NCI-H748 treated with DMSO at 0.1 percent for 48 hours (cell line): ENCODE data around the gene XXYLT1.
"Not testable (repeated sequence)": the region's sequence is repeated elsewhere in the genome, so short reads cannot be mapped to it uniquely, and the experiment has no call there.

ENCODE experiments used
- DNase-seq: peaks from one replicate; lab custom pipeline; 2025; lab: John Stamatoyannopoulos, UW

The XXYLT1 gene

GRCh38 chr3:195250473-195251251, 20.3 kb downstream of the XXYLT1 start:
- DNase-seq = no peak

DNA sequence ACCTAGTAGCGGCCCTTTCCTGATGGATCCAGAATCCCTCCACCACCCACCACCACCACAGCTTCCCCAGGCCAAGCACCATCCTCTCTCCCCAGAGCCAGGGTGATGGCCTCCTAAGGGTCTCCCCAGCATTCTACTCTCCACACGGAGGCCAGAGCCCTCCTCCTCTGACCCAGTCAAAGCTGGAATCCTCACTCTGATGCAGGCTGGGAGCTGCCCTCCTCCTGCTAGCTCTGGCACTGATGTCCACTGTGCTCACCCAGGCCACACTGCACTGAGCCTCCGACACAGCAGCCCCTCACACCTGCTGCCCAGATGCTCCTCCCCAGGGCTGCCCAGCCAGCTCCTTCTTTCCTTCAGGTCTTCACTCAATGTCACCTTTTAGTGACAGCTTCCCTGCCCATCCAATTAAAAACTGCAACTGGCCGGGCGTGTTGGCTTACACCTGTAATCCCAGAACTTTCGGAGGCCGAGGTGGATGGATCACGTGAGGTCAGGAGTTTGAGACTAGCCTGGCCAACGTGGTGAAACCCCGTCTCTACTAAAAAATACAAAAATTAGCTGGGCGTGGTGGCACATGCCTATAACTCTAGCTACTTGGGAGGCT, 21.0 kb downstream of the XXYLT1 start:
- no peak for DNase-seq

- DNase-seq = no peak
Measured at GRCh38 chr3:195249057-195249770, 21.7 kb downstream of the XXYLT1 start.

- DNase-seq = no peak
Measured at GRCh38 chr3:195248281-195248680, 22.7 kb downstream of the XXYLT1 start.

DNA sequence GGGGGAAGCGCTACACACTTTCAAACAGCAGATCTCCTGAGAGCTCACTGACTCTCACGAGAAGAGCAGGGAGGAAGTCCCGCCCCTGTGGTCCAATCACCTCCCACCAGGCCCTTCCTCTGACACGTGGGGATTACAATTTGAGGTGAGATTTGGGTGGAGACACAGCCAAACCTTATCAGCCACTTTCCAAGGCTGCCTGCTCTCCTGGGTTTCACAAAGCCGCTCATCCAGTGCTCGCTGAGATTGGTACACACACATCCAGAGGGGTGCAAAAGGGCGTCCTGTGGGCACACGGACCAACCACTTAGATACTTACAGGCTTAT, 23.1 kb downstream of the XXYLT1 start:
- DNase-seq = no peak

DNA sequence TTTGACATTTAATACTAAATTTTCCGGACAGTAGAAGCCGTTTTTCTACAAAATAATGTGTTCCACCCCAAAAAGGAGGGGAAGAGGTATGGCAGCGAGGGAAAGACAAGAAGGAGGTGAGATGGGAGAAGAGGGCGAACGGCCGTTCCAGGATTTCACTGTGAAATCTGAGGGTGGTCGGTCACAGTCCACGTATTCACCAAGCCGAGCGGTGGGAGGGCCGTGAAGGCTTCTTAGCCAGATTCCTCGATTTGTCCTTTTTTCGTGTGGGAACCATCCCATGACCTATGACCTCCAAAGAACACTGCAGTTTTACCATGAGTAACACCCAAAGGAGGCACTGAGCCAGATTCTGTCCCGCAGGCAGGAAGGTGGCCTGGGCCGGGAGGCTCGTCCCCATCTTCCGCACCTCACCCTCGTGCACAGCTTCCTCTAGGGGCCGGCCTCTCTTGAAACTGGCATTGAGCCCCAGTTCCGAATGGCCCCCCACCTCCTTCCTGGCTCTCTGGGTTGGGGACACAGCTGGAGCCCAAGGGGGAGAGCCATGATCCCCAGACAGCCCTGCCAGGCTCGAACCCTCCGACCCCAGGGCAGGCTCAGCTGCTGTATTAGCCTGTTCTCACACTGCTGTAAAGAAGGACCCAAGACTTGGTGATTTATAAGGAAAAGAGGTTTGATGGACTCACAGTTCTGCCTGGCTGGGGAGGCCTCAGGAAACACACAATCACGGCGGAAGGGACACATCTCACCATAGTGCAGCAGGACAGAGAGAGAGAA, 23.7 kb downstream of the XXYLT1 start:
- DNase-seq = no peak

DNA sequence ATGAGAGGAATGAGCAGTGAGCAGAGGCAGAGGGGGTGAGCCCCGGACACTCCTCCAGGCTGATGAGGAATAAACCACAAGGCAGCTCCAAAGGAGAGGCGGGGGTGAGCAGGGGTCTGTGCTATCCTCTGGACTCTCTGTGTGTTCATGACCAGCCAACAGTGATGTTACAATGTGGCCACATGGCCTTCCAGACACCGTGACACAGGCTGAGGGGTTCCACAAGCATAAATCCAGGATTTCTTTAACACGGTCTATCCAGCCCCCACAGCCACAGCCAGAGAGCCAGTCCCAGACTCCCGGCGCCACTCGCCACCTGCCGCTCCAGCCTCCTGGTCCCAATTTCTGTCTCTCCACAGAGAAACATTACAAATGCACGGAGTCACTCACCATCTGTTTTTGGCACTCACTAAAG, 24.4 kb downstream of the XXYLT1 start:
- no peak for DNase-seq

GRCh38 chr3:195245531-195245951, 25.4 kb downstream of the XXYLT1 start:
- DNase-seq = no peak

DNA sequence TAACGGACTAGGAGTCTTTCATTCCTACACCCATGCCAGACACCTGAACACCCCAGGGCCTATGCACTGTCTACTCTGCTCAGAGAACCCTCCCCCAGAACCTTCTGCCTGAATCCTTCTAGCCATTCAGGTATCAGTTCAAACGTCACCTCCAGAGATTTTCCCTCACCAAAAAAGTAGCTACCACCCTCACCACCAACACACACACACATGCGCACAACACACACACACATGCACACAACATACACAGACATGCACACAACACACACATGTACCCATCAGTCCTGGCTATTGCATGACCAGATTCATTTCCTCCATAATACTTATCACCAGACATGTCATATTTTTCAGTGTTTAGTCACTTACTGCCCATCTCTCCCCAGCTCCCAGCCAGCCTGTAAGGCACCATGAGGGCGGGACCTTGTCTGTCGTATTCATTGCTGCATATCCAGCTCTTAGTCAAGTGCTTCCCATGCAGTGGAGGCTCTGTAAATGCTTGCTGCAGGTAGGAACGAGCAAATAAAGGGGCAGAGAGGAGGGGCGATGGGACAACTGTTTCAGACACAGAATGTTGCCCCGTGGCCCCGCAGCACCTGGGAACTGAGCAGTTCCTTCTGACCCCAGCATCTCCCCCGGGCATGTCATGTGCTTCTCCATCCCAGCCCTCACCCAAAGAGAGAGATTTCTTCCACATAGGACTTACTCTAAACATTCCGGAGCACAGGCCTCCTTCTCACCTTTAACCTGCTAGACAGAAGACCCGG, 29.2 kb downstream of the XXYLT1 start:
- DNase-seq = no peak

DNA sequence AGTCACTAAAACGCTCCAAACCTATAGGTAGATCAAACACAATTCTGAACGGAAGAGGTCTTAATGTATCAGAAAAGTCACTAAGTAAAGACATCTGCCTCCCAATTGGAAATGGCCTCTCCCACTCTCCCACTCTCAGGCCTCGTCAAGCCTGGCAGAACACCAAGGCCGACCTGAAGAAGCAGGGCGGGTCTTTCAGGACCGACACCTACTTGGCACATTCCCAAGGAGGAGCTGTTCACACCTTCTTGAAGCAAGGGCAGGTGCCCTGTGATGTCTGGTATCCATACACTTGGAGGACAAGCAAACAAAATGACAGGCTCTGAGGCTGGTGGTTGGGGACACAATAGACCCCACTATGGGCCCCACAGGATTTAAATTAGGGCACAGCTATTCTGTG, 30.0 kb downstream of the XXYLT1 start:
- no peak for DNase-seq

- no peak for DNase-seq
Measured at GRCh38 chr3:195240171-195240701, 30.7 kb downstream of the XXYLT1 start.

GRCh38 chr3:195239121-195239520, 31.8 kb downstream of the XXYLT1 start:
- DNase-seq = no peak

GRCh38 chr3:195238586-195239118, 32.3 kb downstream of the XXYLT1 start:
- no peak for DNase-seq

DNA sequence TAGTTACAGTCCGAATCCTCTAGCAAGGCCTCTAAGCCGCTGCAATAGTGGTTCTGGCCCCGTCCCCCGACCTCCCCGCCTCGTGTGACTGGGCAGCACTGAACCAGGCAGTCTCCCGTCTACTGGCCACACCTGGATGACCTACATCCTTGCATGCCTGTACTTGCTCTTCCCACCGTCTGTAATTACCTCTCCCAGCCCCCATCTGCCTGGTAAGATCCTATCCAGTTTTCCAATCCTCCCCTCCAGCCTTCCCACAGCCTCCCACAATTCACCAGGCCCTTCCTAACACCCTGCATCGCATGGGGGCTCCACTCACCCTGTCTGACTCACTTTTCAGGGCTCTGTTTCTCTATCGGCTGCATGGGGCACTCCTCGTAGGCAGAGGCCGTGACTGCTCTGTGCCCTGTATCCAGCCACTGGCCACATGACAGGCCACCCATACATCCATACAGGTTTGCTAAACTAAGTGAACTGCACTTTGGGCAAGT, 32.8 kb downstream of the XXYLT1 start:
- DNase-seq = no peak

DNA sequence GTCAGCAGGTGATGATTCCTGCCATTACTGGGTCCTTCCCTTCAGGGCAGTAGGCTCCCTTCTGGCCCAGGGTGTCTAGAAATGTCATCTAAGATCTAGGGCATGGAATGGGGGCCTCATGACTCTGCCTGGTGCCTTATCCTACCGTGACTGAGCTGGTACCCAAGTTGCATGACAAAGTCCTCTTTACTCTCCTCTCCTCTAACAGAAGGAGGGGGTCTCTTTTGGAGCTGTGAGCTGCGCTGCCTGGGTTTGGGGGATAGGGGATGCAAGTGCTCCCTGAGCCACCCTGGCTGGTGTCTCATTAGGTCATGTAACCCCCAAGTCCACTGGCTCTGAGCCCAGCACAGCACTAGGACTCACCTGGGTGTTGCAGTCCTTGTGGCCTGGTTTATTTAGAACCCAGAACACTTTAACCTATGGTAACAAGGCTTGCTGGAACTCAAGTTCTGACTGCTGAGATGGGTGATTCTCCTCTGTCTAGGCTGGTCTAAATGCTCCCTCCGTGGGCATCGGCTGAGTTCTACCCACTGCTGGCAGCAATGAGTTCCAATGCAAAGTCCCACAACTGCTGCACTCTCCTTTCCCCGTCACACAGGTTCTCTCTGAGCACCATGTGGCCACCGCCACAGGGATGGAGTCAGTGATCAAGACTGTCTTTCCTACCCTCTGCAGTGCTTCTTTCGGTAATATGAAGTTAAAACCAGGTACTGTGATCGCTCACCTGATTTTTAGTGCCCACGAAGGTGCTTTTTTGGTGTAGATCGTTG, 34.0 kb downstream of the XXYLT1 start:
- DNase-seq = no peak

GRCh38 chr3:195236076-195236798, 34.7 kb downstream of the XXYLT1 start:
- DNase-seq = no peak

DNA sequence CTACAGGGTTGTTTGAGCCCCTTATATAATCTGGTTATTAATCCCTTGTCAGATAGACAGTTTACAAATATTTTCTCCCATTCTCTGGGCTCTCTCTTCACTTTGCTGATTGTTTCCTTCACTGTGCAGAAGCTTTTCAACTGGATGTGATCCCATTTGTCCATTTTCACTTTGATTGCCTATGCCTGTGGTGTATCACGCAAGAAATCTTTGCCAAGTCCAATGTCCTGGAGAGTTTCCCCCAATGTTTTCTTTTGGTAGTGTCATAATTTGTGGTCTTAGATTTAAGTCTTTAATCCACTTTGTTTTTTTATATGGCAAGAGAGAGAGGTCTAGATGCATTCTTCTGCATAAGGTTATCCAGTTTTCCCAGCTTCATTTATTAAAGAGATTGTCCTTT, 40.7 kb downstream of the XXYLT1 start:
- DNase-seq = no peak

DNA sequence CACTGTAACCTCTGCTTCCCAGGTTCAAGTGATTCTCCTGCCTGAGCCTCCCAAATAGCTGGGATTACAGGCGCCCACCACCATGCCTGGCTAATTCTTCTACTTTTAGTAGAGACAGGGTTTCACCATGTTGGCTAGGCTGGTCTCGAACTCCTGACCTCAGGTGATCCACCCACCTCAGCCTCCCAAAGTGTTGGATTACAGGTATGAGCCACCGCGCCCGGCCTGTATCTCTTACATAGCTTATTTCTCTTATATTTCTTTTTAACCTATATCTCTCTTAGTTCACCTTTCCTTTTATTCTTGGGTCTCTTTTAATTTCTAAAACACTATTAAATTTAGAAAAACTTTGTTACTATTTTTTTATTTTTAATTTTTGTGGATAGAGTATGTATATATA, 42.1 kb downstream of the XXYLT1 start:
- not testable (repeated sequence) for DNase-seq

GRCh38 chr3:195227871-195228270, 43.1 kb downstream of the XXYLT1 start:
- no peak for DNase-seq
